Naive thymus-derived CD4-positive, alpha-beta T cell (primary cell): ENCODE data around the gene MCM5. TPM values are rescaled to one million over a fixed set of nuclear protein-coding genes. Genes with fewer than 3 reads are reported as not detected.

ENCODE experiments used
- ATAC-seq: fragments of 150-1000 bp; cut with Tn5 transposase; 2 replicates; pipeline ENCODE4 v1.10.0; 2021; ENCODE audit warnings: mild to moderate bottlenecking, moderate library complexity
- CTCF ChIA-PET: fragments of 350-600 bp; sonication (Branson Sonifier 250); formaldehyde crosslinking; loops from one replicate; lab custom pipeline; 2021; ENCODE audit warnings: antibody characterized with exemption; lab: Charles Lee
- POLR2A ChIA-PET: fragments of 350-600 bp; sonication (Branson Sonifier 250); formaldehyde crosslinking; loops from one replicate; lab custom pipeline; 2021; ENCODE audit warnings: antibody characterized with exemption, inconsistent platforms; lab: Charles Lee
- DNase-seq, 9 donors: peaks; one replicate each; pipeline versions ENCODE4 v3.0.0 to v3.0.0-alpha.2; 2020 to 2022; ENCODE audit warnings: mixed read lengths in 1 of 9
- H3K27ac ChIP-seq: one replicate; pipeline ENCODE4 v1.7.0; 2013; ENCODE audit warnings: mild to moderate bottlenecking, low read depth, low read length, moderate library complexity
- H3K27me3 ChIP-seq, 2 donors: one replicate each; pipeline ENCODE4 v1.7.0; 2013; ENCODE audit warnings: low read length in 2 of 2, mild to moderate bottlenecking in 2 of 2, moderate library complexity in 2 of 2; ENCODE audit not compliant: control insufficient read depth in 2 of 2, insufficient read depth in 2 of 2
- H3K36me3 ChIP-seq, 3 experiments: 1 replicate in 2 of 3; 2 replicates in 1 of 3; pipeline ENCODE4 v1.7.0; 2013; ENCODE audit warnings: low read length in 3 of 3, mild to moderate bottlenecking in 3 of 3, moderate library complexity in 1 of 3; ENCODE audit not compliant: insufficient read depth in 3 of 3, control insufficient read depth in 2 of 3
- H3K4me1 ChIP-seq, 2 donors: one replicate each; pipeline ENCODE4 v1.7.0; 2013; ENCODE audit warnings: low read length in 2 of 2, mild to moderate bottlenecking in 2 of 2, moderate library complexity in 1 of 2; ENCODE audit not compliant: control insufficient read depth in 2 of 2, insufficient read depth in 2 of 2
- H3K4me3 ChIP-seq: 2 replicates; pipeline ENCODE4 v1.7.0; 2013; ENCODE audit warnings: mild to moderate bottlenecking, low read length
- H3K9me3 ChIP-seq, 3 experiments: 1 replicate in 2 of 3; 2 replicates in 1 of 3; pipeline ENCODE4 v1.7.0; 2013; ENCODE audit warnings: low read length in 3 of 3; ENCODE audit not compliant: control insufficient read depth in 2 of 3
- H3K27ac Mint-ChIP-seq, 9 donors: one replicate each; pipeline ENCODE4 v1.8.0; 2020 to 2022; ENCODE audit warnings: mixed read lengths in 9 of 9, mild to moderate bottlenecking in 8 of 9, moderate library complexity in 5 of 9, inconsistent platforms in 2 of 9
- H3K27me3 Mint-ChIP-seq, 5 donors: one replicate each; pipeline ENCODE4 v1.8.0; 2021 to 2022; ENCODE audit warnings: mixed read lengths in 5 of 5, mild to moderate bottlenecking in 1 of 5
- H3K36me3 Mint-ChIP-seq, 5 donors: one replicate each; pipeline ENCODE4 v1.8.0; 2020 to 2022; ENCODE audit warnings: mixed read lengths in 5 of 5, mild to moderate bottlenecking in 3 of 5, inconsistent platforms in 1 of 5
- H3K4me1 Mint-ChIP-seq, 7 donors: one replicate each; pipeline ENCODE4 v1.8.0; 2020 to 2022; ENCODE audit warnings: mixed read lengths in 7 of 7, mild to moderate bottlenecking in 3 of 7, inconsistent platforms in 1 of 7
- H3K4me3 Mint-ChIP-seq, 10 donors: one replicate each; pipeline ENCODE4 v1.8.0; 2020 to 2022; ENCODE audit warnings: mild to moderate bottlenecking in 10 of 10, mixed read lengths in 10 of 10, moderate library complexity in 6 of 10, inconsistent platforms in 2 of 10
- H3K9me3 Mint-ChIP-seq, 11 donors: one replicate each; pipeline ENCODE4 v1.8.0; 2020 to 2022; ENCODE audit warnings: mixed read lengths in 11 of 11, mild to moderate bottlenecking in 4 of 11, inconsistent platforms in 1 of 11, moderate library complexity in 1 of 11
- intact Hi-C, 2 donors: fragments of 100-400 bp; cut with micrococcal nuclease; formaldehyde crosslinking; loops; one replicate each; pipeline ENCODE4 v1.15.1; 2023
- polyA plus RNA-seq, 2 donors: library from polyadenylated mRNA; unstranded; fragments of 300-500 nt; fragmentation: Illumina TruSeq; gene quantifications; one replicate each; pipeline ENCODE4 v1.2.3, GENCODE V29; 2021
- total RNA-seq, 6 experiments: library from RNA in 5 of 6; stranded (reverse) in 5 of 6; gene quantifications; 1 replicate in 5 of 6; 2 replicates in 1 of 6; pipeline ENCODE4 v1.2.3 and lab custom pipeline; 2021 to 2026

MCM5 gene
- total and polyA plus RNA-seq, 7 experiments from 2014 or later: 19.7 to 208 (median 37.3) TPM

DNA sequence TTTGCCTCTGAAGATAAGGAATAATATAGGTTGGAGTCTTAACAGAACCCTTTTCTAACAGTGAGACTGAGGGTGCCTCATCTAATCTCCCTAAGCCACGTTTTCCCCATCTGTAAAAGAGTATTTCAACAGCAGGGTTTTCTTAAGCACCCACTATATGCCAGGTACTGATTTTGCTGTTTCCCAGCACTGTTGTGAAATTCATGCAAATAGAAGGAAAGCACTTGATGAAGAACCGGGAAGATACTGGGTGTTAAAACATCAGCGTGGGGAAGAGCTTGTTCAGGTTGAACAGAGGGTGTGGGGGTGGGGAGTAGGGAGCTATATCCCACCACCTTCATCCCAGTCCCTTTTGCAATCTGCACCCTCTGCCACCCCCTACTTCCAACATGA is 16.3 kb upstream of the MCM5 start:
- DNase-seq: no peak
- Mint-ChIP-seq H3K9me3 (no peaks in the 10 kb centered on the region), H3K27ac (no peak overlapping the region), H3K4me1 (peaks cover 7 to 16% (median 11%) of the 10 kb centered on the region in 7 donors), H3K36me3 (no peaks in the 10 kb centered on the region), H3K4me3 (no peak overlapping the region), H3K27me3 (peaks cover 22 to 46% (median 29%) of the 10 kb centered on the region in 5 donors)
- H3K27me3 ChIP-seq: peaks cover 0 to 6% of the 10 kb centered on the region in 2 donors
- H3K27ac ChIP-seq: no peak overlapping the region
- CTCF ChIA-PET: no interaction called here
- no peaks in the 10 kb centered on the region for H3K36me3 ChIP-seq
- POLR2A ChIA-PET: no interaction called here
- no peak overlapping the region for H3K4me3 ChIP-seq
- H3K4me1 ChIP-seq: peaks cover 0 to 4% of the 10 kb centered on the region in 2 donors
- ATAC-seq: no peak
- H3K9me3 ChIP-seq: no peaks in the 10 kb centered on the region
- intact Hi-C loops: no loop called here

DNA sequence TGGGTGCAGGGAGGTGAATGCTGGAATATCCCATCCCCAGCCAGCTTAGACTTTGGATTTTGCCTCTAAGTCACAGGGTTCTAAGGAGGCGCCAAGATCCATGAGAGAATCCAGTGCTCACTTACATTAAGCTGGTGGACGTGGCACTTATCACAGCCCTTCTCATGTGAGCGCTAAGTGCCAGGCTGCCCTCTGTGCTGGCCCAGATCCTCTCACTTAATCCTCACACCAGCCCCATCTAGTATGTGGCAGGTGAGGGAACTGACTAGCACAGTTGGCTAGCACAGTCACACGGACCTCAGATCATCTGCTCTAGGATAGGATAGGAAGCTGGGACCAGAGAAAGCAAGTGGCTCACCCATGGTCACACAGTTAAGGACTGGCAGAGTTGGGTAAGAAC is 15.4 kb upstream of the MCM5 start:
- no peak for ATAC-seq
- CTCF ChIA-PET: interaction anchor here (0.6 kb wide), 1 partner anchor 10 kb away, joined by 3 read pairs; no protein-coding TSS in a partner anchor
- no peaks in the 10 kb centered on the region for H3K36me3 ChIP-seq

DNA sequence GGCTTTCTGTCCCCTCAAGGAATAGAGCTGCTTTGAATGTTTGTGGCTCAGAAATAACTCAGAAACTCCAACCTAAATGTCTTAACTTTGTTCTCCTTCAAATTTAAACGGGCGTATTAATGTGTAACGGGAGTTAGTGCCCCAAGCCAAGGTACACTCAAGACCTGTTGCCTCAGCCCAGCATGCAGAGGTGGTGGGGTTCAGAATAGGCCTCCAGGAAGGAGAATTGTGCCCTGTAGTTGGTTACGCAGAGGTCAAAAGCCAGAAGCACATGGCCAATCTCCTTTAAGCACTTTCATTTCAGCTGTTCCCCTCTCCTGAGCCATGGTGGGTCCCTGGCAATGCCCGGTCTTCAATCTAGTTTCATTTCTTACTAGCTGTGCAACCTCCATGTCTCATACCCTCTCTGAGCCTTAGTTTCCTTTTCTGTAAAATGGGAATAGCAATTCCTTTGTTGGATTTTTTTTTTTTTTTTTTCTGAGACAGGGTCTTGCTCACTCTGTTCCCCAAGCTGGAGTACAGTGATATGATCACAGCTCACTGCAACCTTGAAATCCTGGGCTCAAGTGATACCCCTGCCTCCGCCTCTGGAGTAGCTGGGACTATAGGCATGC is 14.9 kb upstream of the MCM5 start:
- no peaks in the 10 kb centered on the region for H3K36me3 ChIP-seq
- H3K9me3 ChIP-seq: no peaks in the 10 kb centered on the region
- no peak overlapping the region for H3K4me3 ChIP-seq
- ChIA-PET CTCF (interaction anchor here (0.6 kb wide), 1 partner anchor 10 kb away, joined by 3 read pairs; no protein-coding TSS in a partner anchor), POLR2A (no interaction called here)
- no peaks in the 10 kb centered on the region for H3K9me3 Mint-ChIP-seq
- no peaks in the 10 kb centered on the region for H3K36me3 Mint-ChIP-seq
- H3K4me1 Mint-ChIP-seq: peaks cover 7 to 15% (median 11%) of the 10 kb centered on the region in 7 donors
- H3K4me1 ChIP-seq: peaks cover 0 to 4% of the 10 kb centered on the region in 2 donors
- DNase-seq: no peak
- ATAC-seq: no peak
- peaks cover 26 to 46% (median 34%) of the 10 kb centered on the region in 5 donors for H3K27me3 Mint-ChIP-seq
- H3K27ac ChIP-seq: no peak overlapping the region
- no peak overlapping the region for H3K27ac Mint-ChIP-seq
- H3K27me3 ChIP-seq: peaks cover 0 to 6% of the 10 kb centered on the region in 2 donors
- intact Hi-C loops: no loop called here
- H3K4me3 Mint-ChIP-seq: no peak overlapping the region

More for the DNA sequence above, 15.4 kb upstream of the MCM5 start:
- peaks cover 26 to 46% (median 34%) of the 10 kb centered on the region in 5 donors for H3K27me3 Mint-ChIP-seq
- no peaks in the 10 kb centered on the region for H3K9me3 ChIP-seq
- no peak overlapping the region for H3K4me3 Mint-ChIP-seq
- H3K27ac ChIP-seq: no peak overlapping the region
- no peaks in the 10 kb centered on the region for H3K36me3 Mint-ChIP-seq
- H3K4me1 Mint-ChIP-seq: peaks cover 7 to 16% (median 11%) of the 10 kb centered on the region in 7 donors
- no peak overlapping the region for H3K4me3 ChIP-seq
- DNase-seq: no peak
- H3K9me3 Mint-ChIP-seq: no peaks in the 10 kb centered on the region
- peaks cover 0 to 6% of the 10 kb centered on the region in 2 donors for H3K27me3 ChIP-seq
- H3K4me1 ChIP-seq: peaks cover 0 to 4% of the 10 kb centered on the region in 2 donors
- intact Hi-C loops: no loop called here
- POLR2A ChIA-PET: no interaction called here
- H3K27ac Mint-ChIP-seq: no peak overlapping the region

DNA sequence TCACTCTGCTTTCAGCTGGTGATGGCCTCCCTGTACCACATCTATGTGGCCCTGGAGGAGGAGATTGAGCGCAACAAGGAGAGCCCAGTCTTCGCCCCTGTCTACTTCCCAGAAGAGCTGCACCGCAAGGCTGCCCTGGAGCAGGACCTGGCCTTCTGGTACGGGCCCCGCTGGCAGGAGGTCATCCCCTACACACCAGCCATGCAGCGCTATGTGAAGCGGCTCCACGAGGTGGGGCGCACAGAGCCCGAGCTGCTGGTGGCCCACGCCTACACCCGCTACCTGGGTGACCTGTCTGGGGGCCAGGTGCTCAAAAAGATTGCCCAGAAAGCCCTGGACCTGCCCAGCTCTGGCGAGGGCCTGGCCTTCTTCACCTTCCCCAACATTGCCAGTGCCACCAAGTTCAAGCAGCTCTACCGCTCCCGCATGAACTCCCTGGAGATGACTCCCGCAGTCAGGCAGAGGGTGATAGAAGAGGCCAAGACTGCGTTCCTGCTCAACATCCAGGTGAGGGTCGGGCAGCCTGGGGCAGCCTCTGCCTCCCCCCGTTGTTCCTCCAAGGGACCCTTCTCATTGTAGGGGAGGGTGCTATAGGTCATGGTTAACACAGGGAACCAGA is 13.2 kb upstream of the MCM5 start:
- Histone ChIP-seq H3K4me1 (no peaks in the 10 kb centered on the region), H3K27ac (no peak overlapping the region), H3K27me3 (peaks cover 0 to 1% of the 10 kb centered on the region in 2 donors), H3K36me3 (no peaks in the 10 kb centered on the region), H3K4me3 (no peak overlapping the region), H3K9me3 (no peaks in the 10 kb centered on the region)
- peaks cover 20 to 41% (median 29%) of the 10 kb centered on the region in 5 donors for H3K27me3 Mint-ChIP-seq
- no peaks in the 10 kb centered on the region for H3K9me3 Mint-ChIP-seq
- peaks cover under 1 to 4% (median 1%) of the 10 kb centered on the region in 7 donors for H3K4me1 Mint-ChIP-seq
- POLR2A ChIA-PET: no interaction called here
- H3K4me3 Mint-ChIP-seq: no peak overlapping the region
- no peaks in the 10 kb centered on the region for H3K36me3 Mint-ChIP-seq
- ATAC-seq (no peak), DNase-seq (no peak)
- CTCF ChIA-PET: no interaction called here
- no peak overlapping the region for H3K27ac Mint-ChIP-seq
- intact Hi-C loops: no loop called here

DNA sequence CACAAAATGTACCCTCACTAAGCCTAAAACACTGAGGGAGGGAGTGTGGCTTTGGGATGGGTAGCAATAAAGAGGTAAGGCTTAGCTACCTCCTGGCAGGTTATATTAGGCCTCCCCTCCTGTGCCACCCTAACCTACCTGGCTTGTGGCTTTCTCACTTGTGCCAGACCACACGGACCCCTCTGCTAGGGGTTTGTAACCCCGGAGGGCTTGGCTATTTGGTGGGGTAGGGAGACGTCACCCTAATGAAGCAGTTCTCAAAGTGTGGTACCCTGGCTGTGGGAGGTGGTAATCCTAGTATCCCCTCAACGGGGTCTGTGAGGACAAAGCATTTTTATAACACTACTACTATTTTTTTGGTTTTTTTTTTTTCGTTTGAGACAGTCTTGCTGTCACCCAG is 9.0 kb upstream of the MCM5 start:
- no peaks in the 10 kb centered on the region for H3K9me3 Mint-ChIP-seq
- no peak overlapping the region for H3K27ac Mint-ChIP-seq
- intact Hi-C loops: no loop called here
- no peaks in the 10 kb centered on the region for H3K36me3 ChIP-seq
- POLR2A ChIA-PET: no interaction called here
- no peak for ATAC-seq
- CTCF ChIA-PET: no interaction called here
- peaks cover 0 to 6% (median 0%) of the 10 kb centered on the region in 7 donors for H3K4me1 Mint-ChIP-seq
- no peak overlapping the region for H3K4me3 Mint-ChIP-seq
- H3K4me3 ChIP-seq: no peak overlapping the region
- no peaks in the 10 kb centered on the region for H3K4me1 ChIP-seq
- no peak for DNase-seq
- H3K27ac ChIP-seq: no peak overlapping the region
- no peaks in the 10 kb centered on the region for H3K36me3 Mint-ChIP-seq
- no peaks in the 10 kb centered on the region for H3K27me3 ChIP-seq
- H3K27me3 Mint-ChIP-seq: peaks cover 0 to 11% (median 4%) of the 10 kb centered on the region in 5 donors
- no peaks in the 10 kb centered on the region for H3K9me3 ChIP-seq

DNA sequence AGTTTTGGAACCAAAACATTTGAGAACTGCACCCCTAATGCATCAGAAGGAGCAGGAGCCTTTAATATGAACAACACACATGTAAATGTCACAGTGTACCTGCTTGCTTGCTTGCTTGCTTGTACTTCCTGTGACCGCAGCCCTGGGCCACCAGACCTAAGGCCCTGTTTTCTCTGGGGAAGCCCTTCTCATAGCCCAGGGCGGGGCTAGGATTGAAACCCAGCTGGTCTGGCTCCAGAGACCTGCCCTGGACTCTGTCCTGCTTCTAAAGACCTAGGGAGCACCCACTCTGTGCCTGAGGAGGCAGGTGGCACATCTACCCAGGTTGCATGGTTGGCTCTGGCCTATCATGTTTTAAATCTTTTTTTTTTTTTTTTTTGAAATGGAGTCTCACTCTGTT is 7.6 kb upstream of the MCM5 start:
- Histone ChIP-seq H3K9me3 (no peaks in the 10 kb centered on the region), H3K27ac (no peak overlapping the region), H3K4me1 (no peaks in the 10 kb centered on the region), H3K36me3 (no peaks in the 10 kb centered on the region), H3K27me3 (no peaks in the 10 kb centered on the region), H3K4me3 (no peak overlapping the region)
- Mint-ChIP-seq H3K4me3 (no peak overlapping the region), H3K9me3 (no peaks in the 10 kb centered on the region), H3K4me1 (peaks cover 0 to 9% (median 0%) of the 10 kb centered on the region in 7 donors), H3K27me3 (peaks cover 0 to 4% (median 3%) of the 10 kb centered on the region in 5 donors), H3K36me3 (no peaks in the 10 kb centered on the region), H3K27ac (no peak overlapping the region)
- no peak for ATAC-seq
- DNase-seq: no peak
- CTCF ChIA-PET: no interaction called here
- intact Hi-C loops: no loop called here
- POLR2A ChIA-PET: no interaction called here
